ENCODE data around the gene DLEC1.
"Not testable (repeated sequence)": the region's sequence is repeated elsewhere in the genome, so short reads cannot be mapped to it uniquely, and the experiment has no call there.

GRCh38 chr3:38064453-38064852 lies 25.4 kb downstream of the DLEC1 start:
- TF ChIP-seq, protein P1, sequence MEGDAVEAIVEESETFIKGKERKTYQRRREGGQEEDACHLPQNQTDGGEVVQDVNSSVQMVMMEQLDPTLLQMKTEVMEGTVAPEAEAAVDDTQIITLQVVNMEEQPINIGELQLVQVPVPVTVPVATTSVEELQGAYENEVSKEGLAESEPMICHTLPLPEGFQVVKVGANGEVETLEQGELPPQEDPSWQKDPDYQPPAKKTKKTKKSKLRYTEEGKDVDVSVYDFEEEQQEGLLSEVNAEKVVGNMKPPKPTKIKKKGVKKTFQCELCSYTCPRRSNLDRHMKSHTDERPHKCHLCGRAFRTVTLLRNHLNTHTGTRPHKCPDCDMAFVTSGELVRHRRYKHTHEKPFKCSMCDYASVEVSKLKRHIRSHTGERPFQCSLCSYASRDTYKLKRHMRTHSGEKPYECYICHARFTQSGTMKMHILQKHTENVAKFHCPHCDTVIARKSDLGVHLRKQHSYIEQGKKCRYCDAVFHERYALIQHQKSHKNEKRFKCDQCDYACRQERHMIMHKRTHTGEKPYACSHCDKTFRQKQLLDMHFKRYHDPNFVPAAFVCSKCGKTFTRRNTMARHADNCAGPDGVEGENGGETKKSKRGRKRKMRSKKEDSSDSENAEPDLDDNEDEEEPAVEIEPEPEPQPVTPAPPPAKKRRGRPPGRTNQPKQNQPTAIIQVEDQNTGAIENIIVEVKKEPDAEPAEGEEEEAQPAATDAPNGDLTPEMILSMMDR (IDR thresholded peaks at IDR 0.05; ENCODE audit: insufficient read depth, low read length, poor library complexity, severe bottlenecking) = not testable (repeated sequence)
- not testable (repeated sequence) for TF ChIP-seq EZH2phosphoT487 (conservative IDR thresholded peaks at IDR 0.05; ENCODE audit: low read length)

All from SU-DHL-6 (cell line).